ENCODE results near the gene COG1. TPM values are rescaled to one million over a fixed set of nuclear protein-coding genes. Genes with fewer than 3 reads are reported as not detected.

Gene COG1
- polyA plus RNA-seq, 1 donor (not counting 4 experiments of a cell fraction or from before 2014, with no cell fraction given) = 16.4 TPM

- H3K9me3 ChIP-seq (ENCODE audit: control insufficient read depth, low read depth, low read length) = no peaks in the 10 kb centered on the region
- no peak overlapping the region for H3K9ac ChIP-seq (ENCODE audit: control insufficient read depth, extremely low read depth, insufficient read depth, low read length)
- H3K27ac ChIP-seq (ENCODE audit: control insufficient read depth, insufficient read depth, low read length) = no peak overlapping the region
- H4K20me1 ChIP-seq (ENCODE audit: control insufficient read depth, extremely low read depth, insufficient read depth, low read length) = no peaks in the 10 kb centered on the region
- FAIRE-seq = no peak
- H2AFZ ChIP-seq (ENCODE audit: control insufficient read depth, low read length) = no peak overlapping the region
- H3K27me3 ChIP-seq (ENCODE audit: control insufficient read depth, extremely low read depth, insufficient read depth, low read length) = no peaks in the 10 kb centered on the region
- H3K9me1 ChIP-seq (ENCODE audit: control insufficient read depth, extremely low read depth, insufficient read depth, low read length) = no peaks in the 10 kb centered on the region
- H3K4me2 ChIP-seq (ENCODE audit: control insufficient read depth, extremely low read depth, insufficient read depth, low read depth, low read length) = no peak overlapping the region
- TF ChIP-seq CTCF (optimal IDR thresholded peaks at IDR 0.05 in 1 of 3, IDR thresholded peaks at IDR 0.05 in 1 of 3, conservative IDR thresholded peaks at IDR 0.05 in 1 of 3; ENCODE audit: extremely low read depth in 1 of 3, insufficient read depth in 2 of 3, low read length in 3 of 3) (no peak), EZH2 (IDR thresholded peaks at IDR 0.05; ENCODE audit: low read length) (no peak)
- dilution Hi-C loops (cut with MboI; ENCODE audit: extremely low pct_ligation_motif_present, low sequenced_read_pairs) = no loop called here
- H3K79me2 ChIP-seq (ENCODE audit: control insufficient read depth, insufficient read depth, low read length) = no peaks in the 10 kb centered on the region
- H3K4me1 ChIP-seq (ENCODE audit: control insufficient read depth, extremely low read depth, insufficient read depth, low read length) = peaks cover 4% of the 10 kb centered on the region
- DNase-seq (ENCODE audit: low read depth, low spot score) = no peak
- H3K4me3 ChIP-seq (ENCODE audit: control insufficient read depth in 2 of 3, extremely low read depth in 1 of 3, insufficient read depth in 2 of 3, low read depth in 1 of 3, low read length in 3 of 3) = no peak overlapping the region
- H3K36me3 ChIP-seq (ENCODE audit: control insufficient read depth in 2 of 2, extremely low read depth in 1 of 2, insufficient read depth in 2 of 2, low read length in 2 of 2) = no peaks in the 10 kb centered on the region
These were observed 5.6 kb upstream of the COG1 start for GRCh38 chr17:73187203-73187769.

- Histone ChIP-seq H3K36me3 (ENCODE audit: control insufficient read depth in 2 of 2, extremely low read depth in 1 of 2, insufficient read depth in 2 of 2, low read length in 2 of 2) (no peaks in the 10 kb centered on the region), H3K27ac (ENCODE audit: control insufficient read depth, insufficient read depth, low read length) (no peak overlapping the region), H3K4me2 (ENCODE audit: control insufficient read depth, extremely low read depth, insufficient read depth, low read depth, low read length) (no peak overlapping the region), H4K20me1 (ENCODE audit: control insufficient read depth, extremely low read depth, insufficient read depth, low read length) (no peaks in the 10 kb centered on the region), H3K27me3 (ENCODE audit: control insufficient read depth, extremely low read depth, insufficient read depth, low read length) (no peaks in the 10 kb centered on the region), H3K79me2 (ENCODE audit: control insufficient read depth, insufficient read depth, low read length) (peaks cover under 1% of the 10 kb centered on the region), H3K9me3 (ENCODE audit: control insufficient read depth, low read depth, low read length) (no peaks in the 10 kb centered on the region), H3K9ac (ENCODE audit: control insufficient read depth, extremely low read depth, insufficient read depth, low read length) (no peak overlapping the region), H3K4me1 (ENCODE audit: control insufficient read depth, extremely low read depth, insufficient read depth, low read length) (peaks cover 4% of the 10 kb centered on the region), H3K9me1 (ENCODE audit: control insufficient read depth, extremely low read depth, insufficient read depth, low read length) (no peaks in the 10 kb centered on the region), H3K4me3 (ENCODE audit: control insufficient read depth in 2 of 3, extremely low read depth in 1 of 3, insufficient read depth in 2 of 3, low read depth in 1 of 3, low read length in 3 of 3) (no peak overlapping the region), H2AFZ (ENCODE audit: control insufficient read depth, low read length) (no peak overlapping the region)
- DNase-seq (ENCODE audit: low read depth, low spot score) (no peak), FAIRE-seq (no peak)
- dilution Hi-C loops (cut with MboI; ENCODE audit: extremely low pct_ligation_motif_present, low sequenced_read_pairs) = no loop called here
- TF ChIP-seq CTCF (optimal IDR thresholded peaks at IDR 0.05 in 1 of 3, IDR thresholded peaks at IDR 0.05 in 1 of 3, conservative IDR thresholded peaks at IDR 0.05 in 1 of 3; ENCODE audit: extremely low read depth in 1 of 3, insufficient read depth in 2 of 3, low read length in 3 of 3) (no peak), EZH2 (IDR thresholded peaks at IDR 0.05; ENCODE audit: low read length) (no peak)
These were observed 4.8 kb upstream of the COG1 start for GRCh38 chr17:73188011-73188410.
